Lower leg skin (tissue), 3 donors: ENCODE measurements around the gene LYG1.

Experiments
- POLR2A ChIP-seq, 2 donors: fragments of 450-650 bp; IDR thresholded peaks; one replicate each; pipeline ENCODE4 v1.6.1; 2016 to 2017; ENCODE audit warnings: antibody characterized with exemption in 2 of 2, mild to moderate bottlenecking in 1 of 2, moderate library complexity in 1 of 2
- TF ChIP-seq, protein P1 (sequence below), 3 donors: fragments of 450-650 bp; IDR thresholded peaks; one replicate each; pipeline ENCODE4 v1.5.1; 2016; ENCODE audit warnings: antibody characterized with exemption in 3 of 3, mild to moderate bottlenecking in 3 of 3, moderate library complexity in 2 of 3

DNA sequence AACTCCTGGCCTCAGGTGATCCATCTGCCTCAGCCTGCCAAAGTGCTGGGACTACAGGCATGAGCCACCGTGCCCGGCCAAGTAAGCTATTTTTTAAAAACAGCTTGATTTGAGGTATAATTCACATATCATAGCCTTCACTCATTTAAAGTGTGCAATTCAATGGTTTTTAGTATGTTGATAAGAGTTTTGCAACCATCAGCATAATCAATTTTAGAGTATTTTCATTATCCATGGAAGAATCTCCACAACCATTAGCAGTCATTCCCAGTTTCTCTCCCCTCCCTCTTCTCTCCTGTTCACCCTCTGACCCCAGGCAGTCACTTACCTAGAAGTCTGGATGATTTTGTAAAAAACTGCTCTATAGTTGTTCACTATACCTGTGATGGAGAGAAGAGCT is 40.8 kb downstream of the LYG1 start:
- TF ChIP-seq POLR2A (IDR thresholded peaks at IDR 0.05): no peak
- TF ChIP-seq, protein P1, sequence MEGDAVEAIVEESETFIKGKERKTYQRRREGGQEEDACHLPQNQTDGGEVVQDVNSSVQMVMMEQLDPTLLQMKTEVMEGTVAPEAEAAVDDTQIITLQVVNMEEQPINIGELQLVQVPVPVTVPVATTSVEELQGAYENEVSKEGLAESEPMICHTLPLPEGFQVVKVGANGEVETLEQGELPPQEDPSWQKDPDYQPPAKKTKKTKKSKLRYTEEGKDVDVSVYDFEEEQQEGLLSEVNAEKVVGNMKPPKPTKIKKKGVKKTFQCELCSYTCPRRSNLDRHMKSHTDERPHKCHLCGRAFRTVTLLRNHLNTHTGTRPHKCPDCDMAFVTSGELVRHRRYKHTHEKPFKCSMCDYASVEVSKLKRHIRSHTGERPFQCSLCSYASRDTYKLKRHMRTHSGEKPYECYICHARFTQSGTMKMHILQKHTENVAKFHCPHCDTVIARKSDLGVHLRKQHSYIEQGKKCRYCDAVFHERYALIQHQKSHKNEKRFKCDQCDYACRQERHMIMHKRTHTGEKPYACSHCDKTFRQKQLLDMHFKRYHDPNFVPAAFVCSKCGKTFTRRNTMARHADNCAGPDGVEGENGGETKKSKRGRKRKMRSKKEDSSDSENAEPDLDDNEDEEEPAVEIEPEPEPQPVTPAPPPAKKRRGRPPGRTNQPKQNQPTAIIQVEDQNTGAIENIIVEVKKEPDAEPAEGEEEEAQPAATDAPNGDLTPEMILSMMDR (IDR thresholded peaks at IDR 0.05): no peak
